ENCODE measurements around the gene EHBP1L1.

GRCh38 chr11:65639623-65640482, 64.0 kb downstream of the EHBP1L1 start:
- no peak for TF ChIP-seq CTCF (IDR thresholded peaks at IDR 0.05)
- no peak for TF ChIP-seq EZH2 (IDR thresholded peaks at IDR 0.05)
- TF ChIP-seq EZH2phosphoT487 (IDR thresholded peaks at IDR 0.05): no peak

Measured in neural progenitor cell (in vitro differentiated cells).